ENCODE data around the gene ERCC8. TPM values are rescaled to one million over a fixed set of nuclear protein-coding genes. Genes with fewer than 3 reads are reported as not detected.

ERCC8 gene
- total and polyA plus RNA-seq, 2 experiments from 2014 or later, result 21.6 to 53.9 TPM

- no peak overlapping the region for H3K27ac ChIP-seq (ENCODE audit: low read depth)
- H3K79me2 ChIP-seq (replicated peaks; ENCODE audit: insufficient read depth), result no peaks in the 10 kb centered on the region
- Mint-ChIP-seq H3K36me3 (ENCODE audit: low read depth) (peaks cover 45% of the 10 kb centered on the region), H3K4me3 (no peak overlapping the region), H3K9me3 (peaks cover 10% of the 10 kb centered on the region; the same call in 2 of the 3 replicates), H3K4me1 (peaks cover 15% of the 10 kb centered on the region), H3K27ac (no peak overlapping the region), H3K27me3 (ENCODE audit: insufficient read depth, low read depth, poor library complexity) (peaks cover 2% of the 10 kb centered on the region)
- H2AFZ ChIP-seq, result no peak overlapping the region
- H3K27me3 ChIP-seq (ENCODE audit: insufficient read depth), result no peaks in the 10 kb centered on the region
- no peaks in the 10 kb centered on the region for H3F3A ChIP-seq (replicated peaks; ENCODE audit: low read depth)
- no peaks in the 10 kb centered on the region for H4K20me1 ChIP-seq (replicated peaks; ENCODE audit: insufficient read depth)
- H3K9me2 ChIP-seq (ENCODE audit: insufficient read depth), result 0 out of 2 replicates have a peak, but pooled peaks cover 6% of the 10 kb centered on the region
- no peak for DNase-seq (ENCODE audit: low spot score)
- peaks cover 3% of the 10 kb centered on the region; the same call in 1 of the 2 replicates for H3K4me1 ChIP-seq (ENCODE audit: insufficient read depth)
- H3K4me3 ChIP-seq, result no peak overlapping the region
- H3K36me3 ChIP-seq (ENCODE audit: insufficient read depth), result 0 out of 2 replicates have a peak, but pooled peaks cover 3% of the 10 kb centered on the region
- no peak for ATAC-seq
- no peak for TF ChIP-seq JUNB (IDR thresholded peaks at IDR 0.05; ENCODE audit: unreplicated experiment)
- no peak for TF ChIP-seq ZNF462 (CRISPR knock-in tag; IDR thresholded peaks at IDR 0.05)
- no peak for TF ChIP-seq EZH2 (IDR thresholded peaks at IDR 0.05; ENCODE audit: low read depth, unreplicated experiment)
- H3K4me2 ChIP-seq, result no peak overlapping the region
Measured at GRCh38 chr5:60893521-60893920, 51.3 kb downstream of the ERCC8 start.

DNA sequence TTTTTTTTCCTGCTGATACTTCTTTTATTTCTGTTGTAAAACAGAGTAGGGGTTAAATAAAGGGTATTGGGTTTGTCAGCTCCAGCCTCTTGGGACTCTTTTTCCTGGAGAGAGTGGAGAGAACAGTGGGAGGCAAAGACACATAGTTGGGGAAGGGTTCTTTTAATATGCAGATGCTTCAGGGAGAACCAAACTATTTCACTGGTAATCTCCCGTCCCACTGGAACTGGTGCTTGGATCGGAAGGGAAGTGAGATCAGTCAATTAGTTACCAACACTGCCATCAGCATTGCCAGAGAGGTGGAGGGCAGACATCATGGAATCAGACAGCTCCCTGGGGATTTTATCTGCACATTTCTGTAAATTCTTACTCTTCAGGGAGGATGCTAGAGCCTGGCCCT is 53.2 kb downstream of the ERCC8 start:
- peak; percentile 61 for DNase-seq (ENCODE audit: low spot score)
- Histone ChIP-seq H3F3A (replicated peaks; ENCODE audit: low read depth) (no peaks in the 10 kb centered on the region), H3K36me3 (ENCODE audit: insufficient read depth) (0 out of 2 replicates have a peak, but pooled peaks cover 3% of the 10 kb centered on the region), H3K4me3 (no peak overlapping the region), H3K27ac (ENCODE audit: low read depth) (no peak overlapping the region), H3K4me1 (ENCODE audit: insufficient read depth) (peaks cover 3% of the 10 kb centered on the region; the same call in 1 of the 2 replicates), H3K79me2 (replicated peaks; ENCODE audit: insufficient read depth) (no peaks in the 10 kb centered on the region), H2AFZ (no peak overlapping the region), H3K9me2 (ENCODE audit: insufficient read depth) (0 out of 2 replicates have a peak, but pooled peaks cover 6% of the 10 kb centered on the region), H3K4me2 (no peak overlapping the region; the same call in 1 of the 2 replicates), H3K27me3 (ENCODE audit: insufficient read depth) (no peaks in the 10 kb centered on the region), H4K20me1 (replicated peaks; ENCODE audit: insufficient read depth) (no peaks in the 10 kb centered on the region)
- H3K36me3 Mint-ChIP-seq (ENCODE audit: low read depth), result peaks cover 42% of the 10 kb centered on the region
- H3K27ac Mint-ChIP-seq, result no peak overlapping the region
- peak; percentile 94 for ATAC-seq
- H3K4me3 Mint-ChIP-seq, result no peak overlapping the region
- H3K9me3 Mint-ChIP-seq, result peaks cover 10% of the 10 kb centered on the region; the same call in 2 of the 3 replicates
- peaks cover 2% of the 10 kb centered on the region for H3K27me3 Mint-ChIP-seq (ENCODE audit: insufficient read depth, low read depth, poor library complexity)
- H3K4me1 Mint-ChIP-seq, result peaks cover 17% of the 10 kb centered on the region
- TF ChIP-seq JUNB (IDR thresholded peaks at IDR 0.05; ENCODE audit: unreplicated experiment) (no peak), EZH2 (IDR thresholded peaks at IDR 0.05; ENCODE audit: low read depth, unreplicated experiment) (no peak), ZNF462 (CRISPR knock-in tag; IDR thresholded peaks at IDR 0.05) (peak; percentile 54; the same call in 1 of the 2 replicates)

Data from GM23338 (cell line).